ENCODE measurements around the gene MICOS13. TPM values are rescaled to one million over a fixed set of nuclear protein-coding genes. Genes with fewer than 3 reads are reported as not detected.

The MICOS13 gene
- total RNA-seq, 1 donor from 2014 or later: 7.5 TPM

DNA sequence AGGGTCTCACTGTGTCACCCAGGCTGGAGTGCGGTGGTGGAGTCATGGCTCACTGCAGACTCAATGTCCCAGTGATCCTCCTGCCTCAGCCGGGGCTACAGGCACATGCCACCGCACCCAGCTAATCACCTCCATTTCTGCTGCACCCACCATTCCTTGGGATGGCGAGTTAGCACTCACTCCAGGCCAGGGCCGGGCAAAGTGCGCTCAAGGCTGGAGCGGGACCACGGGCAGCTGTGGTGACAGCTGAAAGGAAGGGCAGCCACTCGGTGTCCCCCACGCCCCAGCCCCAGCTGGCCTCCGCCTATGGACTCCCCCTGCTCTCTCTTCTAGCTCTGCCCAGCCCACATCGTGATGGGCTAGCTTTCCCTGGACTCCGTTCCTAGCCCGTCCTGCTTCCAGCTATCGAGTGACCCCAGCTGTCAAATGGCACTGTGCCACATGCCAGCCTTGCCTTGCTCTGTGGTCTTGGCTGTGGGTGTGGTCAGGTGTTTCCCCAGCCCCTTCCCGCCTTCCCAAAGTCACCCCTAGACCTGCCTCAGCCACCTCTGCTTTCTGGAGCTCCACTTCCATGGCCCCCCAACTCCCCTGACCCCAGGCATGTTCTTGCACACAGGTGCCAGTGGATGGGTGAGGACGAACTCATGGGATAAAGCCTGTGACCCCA lies 4.1 kb downstream of the MICOS13 start:
- no peak overlapping the region for H3K4me3 Mint-ChIP-seq
- no peak overlapping the region for H3K4me3 ChIP-seq
- H3K79me2 ChIP-seq (ENCODE audit: low read depth): no peaks in the 10 kb centered on the region
- H3K27me3 ChIP-seq: no peaks in the 10 kb centered on the region
- no peak overlapping the region for H2AFZ ChIP-seq (replicated peaks)
- H3K27me3 Mint-ChIP-seq (ENCODE audit: insufficient read depth, low read depth): peaks cover 12% of the 10 kb centered on the region
- TF ChIP-seq EZH2 (IDR thresholded peaks at IDR 0.05): no peak
- TF ChIP-seq, protein P1, sequence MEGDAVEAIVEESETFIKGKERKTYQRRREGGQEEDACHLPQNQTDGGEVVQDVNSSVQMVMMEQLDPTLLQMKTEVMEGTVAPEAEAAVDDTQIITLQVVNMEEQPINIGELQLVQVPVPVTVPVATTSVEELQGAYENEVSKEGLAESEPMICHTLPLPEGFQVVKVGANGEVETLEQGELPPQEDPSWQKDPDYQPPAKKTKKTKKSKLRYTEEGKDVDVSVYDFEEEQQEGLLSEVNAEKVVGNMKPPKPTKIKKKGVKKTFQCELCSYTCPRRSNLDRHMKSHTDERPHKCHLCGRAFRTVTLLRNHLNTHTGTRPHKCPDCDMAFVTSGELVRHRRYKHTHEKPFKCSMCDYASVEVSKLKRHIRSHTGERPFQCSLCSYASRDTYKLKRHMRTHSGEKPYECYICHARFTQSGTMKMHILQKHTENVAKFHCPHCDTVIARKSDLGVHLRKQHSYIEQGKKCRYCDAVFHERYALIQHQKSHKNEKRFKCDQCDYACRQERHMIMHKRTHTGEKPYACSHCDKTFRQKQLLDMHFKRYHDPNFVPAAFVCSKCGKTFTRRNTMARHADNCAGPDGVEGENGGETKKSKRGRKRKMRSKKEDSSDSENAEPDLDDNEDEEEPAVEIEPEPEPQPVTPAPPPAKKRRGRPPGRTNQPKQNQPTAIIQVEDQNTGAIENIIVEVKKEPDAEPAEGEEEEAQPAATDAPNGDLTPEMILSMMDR (IDR thresholded peaks at IDR 0.05): no peak
- no peak for TF ChIP-seq EZH2phosphoT487 (IDR thresholded peaks at IDR 0.05)
- H3F3A ChIP-seq (ENCODE audit: low read depth): peaks cover 4% of the 10 kb centered on the region
- H3K4me1 Mint-ChIP-seq: peaks cover 15% of the 10 kb centered on the region
- H3K36me3 Mint-ChIP-seq: peaks cover 5% of the 10 kb centered on the region
- H4K20me1 ChIP-seq (ENCODE audit: low read depth): no peaks in the 10 kb centered on the region
- H3K9me3 ChIP-seq (ENCODE audit: low read depth): no peaks in the 10 kb centered on the region
- DNase-seq (ENCODE audit: low spot score): no peak
- no peak overlapping the region for H3K27ac ChIP-seq
- H3K4me1 ChIP-seq: no peaks in the 10 kb centered on the region
- H3K27ac Mint-ChIP-seq: peak overlapping the region; percentile 39
- no peaks in the 10 kb centered on the region for H3K36me3 ChIP-seq
- H3K4me2 ChIP-seq: no peak overlapping the region
- no peaks in the 10 kb centered on the region for H3K9me3 Mint-ChIP-seq
- H3K9ac ChIP-seq: no peak overlapping the region

DNA sequence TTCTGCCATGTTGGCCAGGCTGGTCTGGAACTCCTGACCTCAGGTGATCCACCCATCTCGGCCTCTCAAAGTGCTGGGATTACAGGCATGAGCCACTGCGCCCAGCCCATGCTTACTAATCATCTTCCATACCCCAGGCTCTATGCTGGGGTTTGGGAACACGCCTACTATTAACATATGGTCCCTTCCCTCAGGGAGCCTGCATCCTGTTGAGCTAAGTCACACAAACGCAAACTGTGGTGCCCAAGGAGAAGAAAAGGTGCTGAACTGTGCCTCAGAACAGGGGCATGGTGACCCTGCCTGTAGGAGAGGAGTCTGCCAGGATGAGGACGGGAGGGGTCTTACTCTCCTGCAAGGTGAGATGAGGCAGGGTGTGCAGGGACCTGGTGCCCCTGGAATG lies 5.6 kb downstream of the MICOS13 start:
- no peaks in the 10 kb centered on the region for H3K4me1 ChIP-seq
- H3K27ac ChIP-seq: no peak overlapping the region
- Mint-ChIP-seq H3K4me3 (peak overlapping the region; percentile 33), H3K9me3 (no peaks in the 10 kb centered on the region), H3K4me1 (peaks cover 7% of the 10 kb centered on the region), H3K27ac (no peak overlapping the region), H3K36me3 (peaks cover 5% of the 10 kb centered on the region), H3K27me3 (ENCODE audit: insufficient read depth, low read depth) (peaks cover 9% of the 10 kb centered on the region)
- H3K9me3 ChIP-seq (ENCODE audit: low read depth): no peaks in the 10 kb centered on the region
- H3K79me2 ChIP-seq (ENCODE audit: low read depth): no peaks in the 10 kb centered on the region
- no peaks in the 10 kb centered on the region for H4K20me1 ChIP-seq (ENCODE audit: low read depth)
- H3F3A ChIP-seq (ENCODE audit: low read depth): peaks cover 8% of the 10 kb centered on the region
- TF ChIP-seq EZH2phosphoT487 (IDR thresholded peaks at IDR 0.05): no peak
- no peak for TF ChIP-seq EZH2 (IDR thresholded peaks at IDR 0.05)
- TF ChIP-seq, protein P1 (IDR thresholded peaks at IDR 0.05): no peak
- H3K36me3 ChIP-seq: no peaks in the 10 kb centered on the region
- no peak overlapping the region for H3K4me2 ChIP-seq
- H3K27me3 ChIP-seq: no peaks in the 10 kb centered on the region
- no peak overlapping the region for H2AFZ ChIP-seq (replicated peaks)
- DNase-seq (ENCODE audit: low spot score): no peak
- H3K4me3 ChIP-seq: no peak overlapping the region
- no peak overlapping the region for H3K9ac ChIP-seq

DNA sequence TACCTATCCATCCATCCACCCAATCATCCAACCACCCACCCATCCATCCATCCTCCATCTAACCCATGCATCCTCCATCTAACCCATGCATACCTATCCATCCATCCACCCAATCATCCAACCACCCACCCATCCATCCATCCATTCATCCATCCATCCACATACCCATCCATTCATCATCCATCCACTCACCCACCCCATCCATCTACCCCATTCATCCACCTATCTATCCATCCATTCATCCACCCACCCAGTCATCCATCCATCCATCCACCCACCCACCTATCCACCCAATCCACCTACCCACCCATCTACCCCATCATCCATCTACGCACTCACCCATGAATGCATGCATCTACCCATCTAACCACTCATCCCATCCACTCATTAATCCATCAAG lies 6.6 kb downstream of the MICOS13 start:
- H3K4me1 ChIP-seq: no peaks in the 10 kb centered on the region
- no peaks in the 10 kb centered on the region for H4K20me1 ChIP-seq (ENCODE audit: low read depth)
- Mint-ChIP-seq H3K9me3 (no peaks in the 10 kb centered on the region), H3K36me3 (peaks cover 5% of the 10 kb centered on the region), H3K27ac (no peak overlapping the region), H3K27me3 (ENCODE audit: insufficient read depth, low read depth) (peaks cover 11% of the 10 kb centered on the region), H3K4me1 (no peaks in the 10 kb centered on the region), H3K4me3 (no peak overlapping the region)
- no peak overlapping the region for H3K27ac ChIP-seq
- H3K79me2 ChIP-seq (ENCODE audit: low read depth): no peaks in the 10 kb centered on the region
- H2AFZ ChIP-seq (replicated peaks): no peak overlapping the region
- H3K4me2 ChIP-seq: no peak overlapping the region
- peaks cover 4% of the 10 kb centered on the region for H3F3A ChIP-seq (ENCODE audit: low read depth)
- no peak overlapping the region for H3K9ac ChIP-seq
- H3K27me3 ChIP-seq: no peaks in the 10 kb centered on the region
- no peak overlapping the region for H3K4me3 ChIP-seq
- no peak for DNase-seq (ENCODE audit: low spot score)
- H3K9me3 ChIP-seq (ENCODE audit: low read depth): no peaks in the 10 kb centered on the region
- no peaks in the 10 kb centered on the region for H3K36me3 ChIP-seq
- TF ChIP-seq, protein P1 (IDR thresholded peaks at IDR 0.05): no peak
- TF ChIP-seq EZH2 (IDR thresholded peaks at IDR 0.05): no peak
- TF ChIP-seq EZH2phosphoT487 (IDR thresholded peaks at IDR 0.05): no peak
